ENCODE measurements around the gene XPOT. TPM values are rescaled to one million over a fixed set of nuclear protein-coding genes. Genes with fewer than 3 reads are reported as not detected.
"Not testable (repeated sequence)": the region's sequence is repeated elsewhere in the genome, so short reads cannot be mapped to it uniquely, and the experiment has no call there.

XPOT gene, protein sequence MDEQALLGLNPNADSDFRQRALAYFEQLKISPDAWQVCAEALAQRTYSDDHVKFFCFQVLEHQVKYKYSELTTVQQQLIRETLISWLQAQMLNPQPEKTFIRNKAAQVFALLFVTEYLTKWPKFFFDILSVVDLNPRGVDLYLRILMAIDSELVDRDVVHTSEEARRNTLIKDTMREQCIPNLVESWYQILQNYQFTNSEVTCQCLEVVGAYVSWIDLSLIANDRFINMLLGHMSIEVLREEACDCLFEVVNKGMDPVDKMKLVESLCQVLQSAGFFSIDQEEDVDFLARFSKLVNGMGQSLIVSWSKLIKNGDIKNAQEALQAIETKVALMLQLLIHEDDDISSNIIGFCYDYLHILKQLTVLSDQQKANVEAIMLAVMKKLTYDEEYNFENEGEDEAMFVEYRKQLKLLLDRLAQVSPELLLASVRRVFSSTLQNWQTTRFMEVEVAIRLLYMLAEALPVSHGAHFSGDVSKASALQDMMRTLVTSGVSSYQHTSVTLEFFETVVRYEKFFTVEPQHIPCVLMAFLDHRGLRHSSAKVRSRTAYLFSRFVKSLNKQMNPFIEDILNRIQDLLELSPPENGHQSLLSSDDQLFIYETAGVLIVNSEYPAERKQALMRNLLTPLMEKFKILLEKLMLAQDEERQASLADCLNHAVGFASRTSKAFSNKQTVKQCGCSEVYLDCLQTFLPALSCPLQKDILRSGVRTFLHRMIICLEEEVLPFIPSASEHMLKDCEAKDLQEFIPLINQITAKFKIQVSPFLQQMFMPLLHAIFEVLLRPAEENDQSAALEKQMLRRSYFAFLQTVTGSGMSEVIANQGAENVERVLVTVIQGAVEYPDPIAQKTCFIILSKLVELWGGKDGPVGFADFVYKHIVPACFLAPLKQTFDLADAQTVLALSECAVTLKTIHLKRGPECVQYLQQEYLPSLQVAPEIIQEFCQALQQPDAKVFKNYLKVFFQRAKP
- 63.6 and 73.4 TPM in 2 replicates for total RNA-seq
- 90.9 TPM for polyA plus RNA-seq (2012)

DNA sequence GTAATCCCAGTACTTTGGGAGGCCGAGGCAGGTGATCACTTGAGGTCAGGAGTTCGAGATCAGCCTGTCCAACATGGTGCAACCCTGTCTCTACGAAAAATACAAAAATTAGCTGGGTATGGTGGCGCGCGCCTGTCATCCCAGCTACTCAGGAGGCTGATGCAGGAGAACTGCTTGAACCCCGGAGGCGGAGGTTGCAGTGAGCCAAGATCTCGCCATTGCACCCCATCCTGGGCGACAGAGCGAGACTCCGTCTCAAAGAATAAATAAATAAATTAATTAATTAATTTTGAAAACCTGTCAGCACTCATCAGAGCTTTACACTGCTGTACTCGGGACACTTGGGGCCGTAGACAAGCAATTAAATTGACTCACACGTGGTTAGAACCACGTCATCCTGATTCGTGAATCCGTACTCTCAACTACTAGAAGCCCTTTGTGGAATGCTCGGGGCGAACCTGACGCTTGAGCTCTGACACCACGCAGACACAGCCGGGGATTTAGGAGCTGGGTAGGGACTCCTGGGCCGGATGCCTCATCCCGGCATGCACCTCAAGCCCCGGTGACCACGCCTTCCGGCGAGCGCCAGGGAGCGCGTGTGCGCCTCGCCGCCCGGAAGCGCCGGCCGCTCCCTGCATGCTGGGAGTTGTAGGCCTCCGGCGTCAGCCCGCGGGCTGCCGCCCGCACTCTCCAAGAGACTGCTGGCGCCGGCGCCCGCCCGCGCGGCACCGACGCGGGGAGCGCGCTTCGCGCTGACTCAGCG, at the start of gene XPOT:
Gene XPOT (plus strand): TSS at position 686 of the 763 bp plus-strand sequence. CDS start 5,644 bp downstream, outside the sequence.
- peak; percentile 98 for DNase-seq (ENCODE audit: low read depth)

DNA sequence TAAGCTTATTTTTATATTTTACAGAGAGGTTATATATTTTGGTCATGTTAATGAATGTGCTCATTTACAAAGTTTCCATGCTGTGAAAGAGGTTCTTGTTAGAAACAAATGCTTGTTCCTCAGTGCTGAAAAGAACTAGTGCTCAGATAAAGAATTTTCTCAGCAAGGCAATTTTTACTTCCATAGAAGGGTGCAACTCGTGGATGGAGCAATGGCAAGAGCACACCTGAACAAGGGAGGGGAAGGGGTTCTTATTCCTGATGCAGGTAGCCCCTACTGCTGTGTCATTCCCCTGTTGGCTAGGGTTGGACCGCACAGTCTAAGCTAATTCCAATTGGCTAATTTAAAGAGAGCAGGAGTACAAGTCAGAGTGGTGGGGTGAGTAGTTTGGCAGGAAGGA, 48.0 kb upstream of the XPOT start:
- not testable (repeated sequence) for DNase-seq (ENCODE audit: low read depth)

DNA sequence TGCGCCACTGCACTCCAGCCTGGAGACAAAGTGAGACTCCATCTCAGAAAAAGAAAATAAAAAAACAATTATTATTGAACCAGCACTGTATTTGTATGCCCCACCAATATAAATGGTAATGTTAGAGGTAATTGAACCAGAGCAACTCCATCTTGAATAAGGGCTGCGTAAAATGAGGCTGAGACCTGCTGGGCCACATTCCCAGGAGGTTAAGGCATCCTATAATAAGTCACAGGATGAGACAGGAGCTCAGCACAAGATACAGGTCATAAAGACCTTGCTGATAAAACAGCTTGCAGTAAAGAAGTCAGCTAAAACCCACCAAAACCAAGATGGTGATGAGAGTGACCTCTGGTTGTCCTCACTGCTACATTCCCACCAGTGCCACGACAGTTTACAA, 43.0 kb upstream of the XPOT start:
- not testable (repeated sequence) for DNase-seq (ENCODE audit: low read depth)

GRCh38 chr12:64362721-64363305, 41.4 kb upstream of the XPOT start:
- DNase-seq (ENCODE audit: low read depth) = no peak

DNA sequence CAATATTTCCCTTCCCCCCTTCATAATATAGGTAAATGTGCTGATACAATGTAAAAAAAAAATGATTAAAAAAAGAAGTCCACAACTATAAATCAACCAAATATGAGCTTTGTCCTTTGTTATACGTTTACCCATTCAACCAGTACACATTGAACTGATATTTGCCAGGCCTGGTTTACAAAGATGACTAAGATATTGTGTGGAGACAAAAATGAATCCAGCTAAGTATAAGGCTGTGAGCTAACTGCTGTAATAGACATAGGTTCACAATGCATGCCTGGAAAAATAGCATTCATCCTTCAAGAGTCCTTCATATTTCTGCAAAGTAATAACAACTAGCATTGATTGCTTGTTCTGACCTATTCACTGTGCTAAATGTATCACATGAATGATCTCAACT, 20.5 kb upstream of the XPOT start:
- no peak for DNase-seq (ENCODE audit: low read depth)

GRCh38 chr12:64385019-64385418, 19.2 kb upstream of the XPOT start:
- no peak for DNase-seq (ENCODE audit: low read depth)

DNA sequence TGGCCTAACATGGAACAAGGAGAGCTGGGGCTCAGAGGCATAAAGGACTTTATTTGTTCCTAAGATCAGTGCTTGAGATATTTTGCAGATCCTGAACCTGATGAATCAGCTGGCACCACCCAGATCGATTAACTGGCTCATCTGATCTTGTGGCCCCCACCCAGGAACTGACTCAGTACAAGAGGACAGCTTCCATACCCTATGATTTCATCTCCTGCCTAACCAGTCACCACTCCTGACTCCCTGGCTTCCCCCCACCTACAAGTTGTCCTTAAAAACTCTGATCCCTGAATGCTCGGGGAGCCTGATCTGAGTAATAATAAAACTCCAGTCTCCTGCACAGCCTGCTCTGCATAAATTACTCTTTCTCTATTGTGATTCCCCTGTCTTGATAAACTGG, 18.7 kb upstream of the XPOT start:
- no peak for DNase-seq (ENCODE audit: low read depth)

DNA sequence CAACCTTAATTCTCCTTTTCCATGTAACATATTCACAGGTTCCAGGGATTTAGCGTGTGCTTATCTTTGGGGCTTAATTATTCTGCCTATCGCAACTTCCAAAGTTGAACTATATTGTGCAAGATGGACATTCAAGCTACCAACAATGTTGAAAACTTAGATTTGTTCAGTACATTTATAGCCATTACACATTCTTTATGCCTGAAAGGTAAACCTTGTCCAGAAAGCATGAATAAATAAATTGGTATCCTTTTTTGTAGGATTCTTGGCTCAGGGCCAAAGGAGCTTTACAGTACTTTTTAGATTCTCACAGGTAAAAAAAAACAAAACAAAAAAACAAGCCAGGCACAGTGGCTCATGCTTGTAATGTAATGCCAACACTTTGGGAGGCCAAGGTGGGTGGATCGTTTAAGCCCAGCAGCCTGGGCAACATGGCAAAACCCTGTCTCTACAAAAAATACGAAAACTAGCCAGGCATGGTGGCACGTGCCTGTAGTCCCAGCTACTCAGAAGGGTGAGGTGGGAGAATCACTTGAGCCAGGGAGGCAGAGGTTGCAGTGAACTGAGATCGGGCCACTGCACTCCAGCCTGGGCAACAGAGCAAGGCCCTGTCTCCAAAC, 16.9 kb upstream of the XPOT start:
- DNase-seq (ENCODE audit: low read depth) = no peak

DNA sequence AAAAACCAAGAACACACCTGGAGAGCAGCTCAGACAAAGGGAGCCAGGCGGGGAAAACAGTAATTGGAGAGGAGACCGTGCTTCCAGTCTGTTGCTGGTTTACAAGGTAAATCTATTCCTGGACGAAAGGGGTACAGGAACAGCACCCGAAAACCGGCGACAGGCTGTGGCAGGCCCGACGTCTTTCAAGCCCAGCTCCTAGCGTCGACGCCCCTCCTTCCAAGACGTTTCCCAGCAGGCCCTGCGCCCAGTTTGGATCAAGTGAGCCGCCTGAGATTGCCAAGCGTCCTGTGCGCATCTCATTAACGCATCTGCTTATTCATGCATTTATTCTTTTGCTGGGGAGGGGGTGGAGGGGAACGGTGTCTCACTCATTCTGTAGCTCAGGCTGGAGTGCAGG, 15.0 kb upstream of the XPOT start:
- DNase-seq (ENCODE audit: low read depth) = no peak

DNA sequence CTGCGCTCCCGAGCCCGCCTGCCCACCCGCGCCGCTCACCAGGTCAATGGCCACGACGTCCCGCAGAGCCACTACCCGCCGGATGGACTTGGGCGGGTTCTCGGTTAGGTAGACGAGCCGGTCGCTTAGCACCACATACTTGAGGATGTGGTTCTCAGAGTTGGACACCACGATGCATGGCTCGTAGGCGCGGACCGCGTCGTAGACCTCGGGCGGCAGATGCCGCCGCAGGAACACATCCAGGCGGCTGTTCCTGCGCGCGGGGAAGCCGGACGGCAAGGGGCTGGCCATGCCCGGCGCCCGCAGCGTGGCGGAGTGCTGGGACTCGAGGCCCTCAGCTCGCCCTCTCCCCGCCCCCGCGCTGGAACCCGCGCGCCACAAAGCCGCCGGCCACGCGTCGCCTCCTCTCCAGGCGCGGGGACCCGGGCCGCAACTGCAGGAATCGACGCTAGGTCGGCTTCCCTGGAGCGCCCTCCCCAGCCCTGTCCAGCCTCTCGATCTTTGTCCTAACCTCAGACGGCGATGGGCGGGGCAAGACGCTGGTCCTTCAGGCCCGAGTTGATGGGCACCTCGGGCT, 13.8 kb upstream of the XPOT start, which contains the start of gene C12orf56:
Gene C12orf56 (minus strand): TSS at position 484 of the 577 bp plus-strand sequence. CDS start 193 bp downstream, at position 291.
- DNase-seq (ENCODE audit: low read depth) = peak; percentile 11

DNA sequence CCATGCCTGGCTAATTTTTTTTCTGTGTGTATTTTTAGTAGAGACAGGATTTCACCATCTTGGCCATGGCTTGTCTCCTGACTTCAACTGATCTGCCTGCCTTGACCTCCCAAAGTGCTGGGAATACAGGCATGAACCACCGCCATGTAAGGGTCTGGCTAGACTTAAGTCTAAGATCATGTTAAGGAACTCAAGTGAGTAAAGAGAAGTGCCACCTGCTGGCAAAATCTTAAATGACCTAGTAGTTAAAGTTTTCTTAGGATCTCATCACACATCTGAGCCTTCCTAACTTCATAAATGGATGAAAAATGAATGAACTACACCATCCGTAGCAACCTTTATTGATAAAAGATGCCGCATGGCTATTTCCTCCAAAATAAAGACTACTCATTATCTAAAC, 12.0 kb upstream of the XPOT start:
- DNase-seq (ENCODE audit: low read depth) = peak; percentile 38

DNA sequence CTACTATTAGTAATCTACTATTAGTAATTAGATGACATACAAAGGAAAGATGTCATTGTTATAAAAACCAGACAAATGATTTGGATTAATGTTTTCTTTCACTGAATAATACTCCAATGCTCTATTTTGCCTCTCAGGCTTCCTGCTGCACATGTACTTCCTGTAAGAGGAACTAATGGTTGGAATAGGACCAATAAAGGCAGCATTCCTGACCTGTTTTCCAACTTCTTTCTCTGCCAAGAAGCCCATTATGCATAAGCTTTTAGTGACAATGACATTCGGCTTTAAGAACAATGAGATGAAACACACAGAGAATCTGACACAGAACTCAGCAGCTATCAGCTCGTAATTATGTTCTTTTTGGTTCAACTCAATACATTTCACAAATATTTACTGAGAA, 8.5 kb upstream of the XPOT start:
- DNase-seq (ENCODE audit: low read depth) = no peak

DNA sequence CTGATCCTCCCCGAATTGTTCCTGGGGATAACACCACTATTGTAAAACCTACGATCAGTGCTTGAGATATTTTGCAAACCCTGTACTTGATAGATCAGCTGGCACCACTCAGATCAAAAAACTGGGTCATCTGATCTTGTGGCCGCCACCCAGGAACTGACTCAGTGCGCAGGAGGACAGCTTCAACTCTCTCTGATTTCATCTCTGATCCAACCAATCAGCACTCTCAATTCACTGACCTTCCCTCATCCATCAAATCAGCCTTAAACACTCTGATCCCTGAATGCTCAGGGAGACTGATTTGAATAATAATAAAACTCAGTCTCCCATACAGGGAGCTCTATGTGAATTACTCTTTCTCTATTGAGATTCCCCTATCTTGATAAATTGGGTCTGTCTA, 4.2 kb upstream of the XPOT start:
- peak; percentile 34 for DNase-seq (ENCODE audit: low read depth)

DNA sequence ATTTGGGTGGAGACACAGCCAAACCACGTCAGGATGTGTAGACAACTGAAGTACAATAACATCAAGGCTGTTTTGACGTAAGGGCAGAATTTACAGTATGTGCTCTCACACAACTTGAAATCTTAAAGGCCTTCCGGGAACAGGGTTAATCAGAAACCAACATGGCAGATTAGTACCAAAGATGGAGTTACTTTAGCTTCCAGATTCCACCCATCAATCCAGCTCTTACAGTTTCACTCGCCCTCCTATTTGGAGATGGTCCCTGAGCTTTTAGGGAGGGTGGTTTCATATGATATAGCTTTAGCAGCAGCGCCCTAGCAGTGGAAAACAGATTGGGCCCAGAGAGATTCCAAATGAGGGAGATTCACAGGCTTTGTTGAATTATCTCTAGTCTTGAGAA, 2.0 kb upstream of the XPOT start:
- no peak for DNase-seq (ENCODE audit: low read depth)

- peak; percentile 77 for DNase-seq (ENCODE audit: low read depth)
These were observed 471 bp downstream of the XPOT start for GRCh38 chr12:64404470-64405256.

DNA sequence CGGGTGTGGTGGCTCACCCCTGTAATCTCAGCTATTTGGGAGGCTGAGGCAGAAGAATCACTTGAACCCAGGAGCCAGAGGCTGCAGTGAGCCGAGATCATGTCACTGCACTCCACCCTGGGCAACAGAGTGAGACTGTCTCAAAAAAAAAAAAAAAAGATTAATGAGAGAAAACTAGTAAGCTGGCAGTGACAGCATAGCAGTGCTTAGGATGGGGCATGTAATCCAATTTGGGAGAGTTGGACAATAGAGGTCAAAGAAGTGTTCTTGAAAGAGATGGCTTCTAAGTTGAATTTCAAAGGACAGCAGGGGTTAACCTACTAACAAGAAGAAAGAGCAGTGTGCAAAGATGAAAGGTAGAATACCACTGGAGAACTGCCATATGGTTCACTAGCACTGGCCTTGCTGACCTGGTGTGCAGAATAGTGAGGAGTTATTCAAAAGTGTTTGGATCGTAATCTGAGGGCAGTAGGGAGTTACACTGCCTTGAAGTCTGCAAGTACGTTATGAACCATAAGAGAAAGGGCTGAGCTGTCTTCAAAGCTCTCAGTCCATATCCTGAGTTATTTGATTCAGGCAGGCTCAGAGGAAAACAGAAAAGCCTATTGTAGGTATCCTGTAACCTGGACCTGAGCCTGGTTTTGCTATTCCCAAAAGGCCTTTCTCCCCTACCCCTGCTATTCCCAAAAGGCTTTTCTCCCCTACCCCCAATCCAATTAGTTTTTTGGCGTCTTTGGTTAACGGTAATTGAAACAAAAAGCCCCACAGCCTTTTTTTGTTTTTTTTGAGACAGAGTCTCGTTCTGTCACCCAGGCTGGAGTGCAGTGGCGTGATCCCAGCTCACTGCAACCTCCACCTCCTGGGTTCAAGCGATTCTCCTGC, 3.4 kb downstream of the XPOT start:
- DNase-seq (ENCODE audit: low read depth) = no peak

DNA sequence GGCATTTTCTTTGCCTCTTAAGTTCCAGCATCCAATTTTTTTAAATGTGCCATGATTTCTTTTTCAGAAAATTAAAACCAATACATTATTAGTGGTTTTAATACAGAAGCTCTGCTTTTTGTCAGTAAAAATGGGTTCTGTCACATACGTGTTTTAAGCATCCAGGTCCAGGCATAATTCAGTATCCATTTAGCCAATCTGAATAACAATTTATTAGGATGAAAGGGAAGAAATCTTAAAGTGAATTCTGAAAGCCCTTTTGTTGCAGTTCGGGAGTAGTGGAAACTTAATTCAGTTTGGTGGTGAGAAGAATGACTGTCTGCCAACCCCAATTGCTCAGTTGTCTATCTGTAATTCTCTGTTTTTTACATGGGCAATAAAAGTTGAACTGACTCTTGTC, 7.2 kb downstream of the XPOT start:
- DNase-seq (ENCODE audit: low read depth) = no peak

DNA sequence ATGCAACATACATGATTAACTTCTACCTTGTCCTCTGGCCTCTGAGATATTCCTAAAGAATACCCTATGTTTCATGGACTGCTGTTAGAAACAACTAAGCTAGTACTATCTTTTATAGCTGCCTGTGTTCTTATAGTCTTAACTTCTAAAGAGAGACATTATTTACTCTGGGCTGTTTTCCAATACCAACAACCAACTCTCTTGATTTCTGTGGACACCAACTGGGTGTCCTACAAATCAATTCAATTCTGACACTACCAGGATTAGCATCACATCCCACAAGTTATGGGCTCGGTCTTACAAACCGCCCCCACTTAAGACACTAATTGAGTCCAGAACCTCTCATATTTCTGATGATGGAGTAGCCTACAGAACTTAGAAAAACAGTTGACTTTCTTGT, 8.3 kb downstream of the XPOT start:
- DNase-seq (ENCODE audit: low read depth) = peak; percentile 24
